ENCODE results near the gene ANKRD44. TPM values are rescaled to one million over a fixed set of nuclear protein-coding genes. Genes with fewer than 3 reads are reported as not detected.

ANKRD44 gene
- total RNA-seq, 1 donor from 2014 or later = 12.0 TPM

GRCh38 chr2:197247083-197247482, 63.5 kb downstream of the ANKRD44 start:
- H3K4me3 Mint-ChIP-seq (ENCODE audit: unreplicated experiment) = no peak overlapping the region
- no peaks in the 10 kb centered on the region for H3K4me1 Mint-ChIP-seq (ENCODE audit: low read depth, unreplicated experiment)
- no peak for DNase-seq
- no peak overlapping the region for H3K27ac Mint-ChIP-seq (ENCODE audit: unreplicated experiment)
- no peaks in the 10 kb centered on the region for H3K36me3 Mint-ChIP-seq (ENCODE audit: unreplicated experiment)
- no peaks in the 10 kb centered on the region for H3K9me3 Mint-ChIP-seq (ENCODE audit: unreplicated experiment)
- TF ChIP-seq CTCF (IDR thresholded peaks at IDR 0.05; ENCODE audit: partially characterized antibody, unreplicated experiment) = no peak
- no peaks in the 10 kb centered on the region for H3K27me3 Mint-ChIP-seq (ENCODE audit: unreplicated experiment)

- no peak for TF ChIP-seq CTCF (IDR thresholded peaks at IDR 0.05; ENCODE audit: partially characterized antibody, unreplicated experiment)
- H3K4me1 Mint-ChIP-seq (ENCODE audit: low read depth, unreplicated experiment) = no peaks in the 10 kb centered on the region
- no peaks in the 10 kb centered on the region for H3K36me3 Mint-ChIP-seq (ENCODE audit: unreplicated experiment)
- H3K27me3 Mint-ChIP-seq (ENCODE audit: unreplicated experiment) = no peaks in the 10 kb centered on the region
- no peaks in the 10 kb centered on the region for H3K9me3 Mint-ChIP-seq (ENCODE audit: unreplicated experiment)
- no peak overlapping the region for H3K27ac Mint-ChIP-seq (ENCODE audit: unreplicated experiment)
- DNase-seq = no peak
- H3K4me3 Mint-ChIP-seq (ENCODE audit: unreplicated experiment) = no peak overlapping the region
Measured at GRCh38 chr2:197245829-197246804, 64.5 kb downstream of the ANKRD44 start.

GRCh38 chr2:197244349-197244748, 66.2 kb downstream of the ANKRD44 start:
- Mint-ChIP-seq H3K36me3 (ENCODE audit: unreplicated experiment) (no peaks in the 10 kb centered on the region), H3K9me3 (ENCODE audit: unreplicated experiment) (no peaks in the 10 kb centered on the region), H3K4me1 (ENCODE audit: low read depth, unreplicated experiment) (no peaks in the 10 kb centered on the region), H3K27me3 (ENCODE audit: unreplicated experiment) (no peaks in the 10 kb centered on the region), H3K27ac (ENCODE audit: unreplicated experiment) (no peak overlapping the region), H3K4me3 (ENCODE audit: unreplicated experiment) (no peak overlapping the region)
- TF ChIP-seq CTCF (IDR thresholded peaks at IDR 0.05; ENCODE audit: partially characterized antibody, unreplicated experiment) = no peak
- DNase-seq = no peak

GRCh38 chr2:197242719-197243118, 67.9 kb downstream of the ANKRD44 start:
- no peaks in the 10 kb centered on the region for H3K36me3 Mint-ChIP-seq (ENCODE audit: unreplicated experiment)
- H3K27ac Mint-ChIP-seq (ENCODE audit: unreplicated experiment) = no peak overlapping the region
- TF ChIP-seq CTCF (IDR thresholded peaks at IDR 0.05; ENCODE audit: partially characterized antibody, unreplicated experiment) = no peak
- H3K4me1 Mint-ChIP-seq (ENCODE audit: low read depth, unreplicated experiment) = no peaks in the 10 kb centered on the region
- H3K27me3 Mint-ChIP-seq (ENCODE audit: unreplicated experiment) = no peaks in the 10 kb centered on the region
- no peak overlapping the region for H3K4me3 Mint-ChIP-seq (ENCODE audit: unreplicated experiment)
- H3K9me3 Mint-ChIP-seq (ENCODE audit: unreplicated experiment) = no peaks in the 10 kb centered on the region
- DNase-seq = no peak

- Mint-ChIP-seq H3K27ac (ENCODE audit: unreplicated experiment) (no peak overlapping the region), H3K9me3 (ENCODE audit: unreplicated experiment) (no peaks in the 10 kb centered on the region), H3K4me3 (ENCODE audit: unreplicated experiment) (no peak overlapping the region), H3K36me3 (ENCODE audit: unreplicated experiment) (no peaks in the 10 kb centered on the region), H3K27me3 (ENCODE audit: unreplicated experiment) (no peaks in the 10 kb centered on the region), H3K4me1 (ENCODE audit: low read depth, unreplicated experiment) (no peaks in the 10 kb centered on the region)
- DNase-seq = no peak
- TF ChIP-seq CTCF (IDR thresholded peaks at IDR 0.05; ENCODE audit: partially characterized antibody, unreplicated experiment) = no peak
Measured at GRCh38 chr2:197241596-197241995, 69.0 kb downstream of the ANKRD44 start.
